ENCODE results near the gene RAB43.
"Not testable (repeated sequence)": the region's sequence is repeated elsewhere in the genome, so short reads cannot be mapped to it uniquely, and the experiment has no call there.

The RAB43 gene

DNA sequence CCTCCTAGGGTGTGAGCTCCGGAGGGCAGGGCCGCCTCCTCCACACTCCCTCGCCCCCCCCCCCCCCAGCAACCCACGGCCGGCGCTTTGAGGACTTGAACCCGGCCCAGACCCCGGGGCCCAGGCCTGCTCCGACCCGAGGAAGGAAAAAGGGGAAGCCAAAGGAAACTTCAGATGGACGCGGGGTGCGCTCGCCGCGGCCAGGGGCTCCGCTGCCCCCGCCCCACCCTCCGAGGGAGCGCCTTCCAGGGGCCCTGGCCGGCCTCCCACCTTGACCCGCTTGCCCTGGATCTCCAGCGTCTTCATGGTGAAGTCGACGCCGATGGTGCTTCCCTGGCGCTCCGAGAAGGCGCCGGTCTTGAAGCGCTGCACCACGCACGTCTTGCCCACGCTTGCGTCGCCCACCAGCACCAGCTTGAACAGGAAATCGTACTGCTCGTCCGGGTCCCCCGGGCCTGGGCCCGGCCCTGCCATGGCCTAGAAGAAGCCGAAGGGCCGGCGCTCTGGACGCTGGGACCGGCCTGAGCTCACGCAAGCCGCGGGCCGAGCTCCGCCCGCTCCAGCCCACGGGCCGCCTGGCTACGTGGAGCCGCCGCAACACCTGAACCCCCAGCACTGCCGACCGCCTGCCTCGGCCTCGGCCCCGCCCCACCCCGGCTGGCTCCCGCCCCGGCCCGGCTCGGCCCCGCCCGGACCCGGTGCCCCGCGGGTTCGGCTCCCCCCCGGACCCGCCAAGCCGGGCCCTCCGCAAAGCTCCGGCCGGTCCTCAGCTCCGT lies 400 bp downstream of the RAB43 start:
- peak; percentile 51 for DNase-seq

DNA sequence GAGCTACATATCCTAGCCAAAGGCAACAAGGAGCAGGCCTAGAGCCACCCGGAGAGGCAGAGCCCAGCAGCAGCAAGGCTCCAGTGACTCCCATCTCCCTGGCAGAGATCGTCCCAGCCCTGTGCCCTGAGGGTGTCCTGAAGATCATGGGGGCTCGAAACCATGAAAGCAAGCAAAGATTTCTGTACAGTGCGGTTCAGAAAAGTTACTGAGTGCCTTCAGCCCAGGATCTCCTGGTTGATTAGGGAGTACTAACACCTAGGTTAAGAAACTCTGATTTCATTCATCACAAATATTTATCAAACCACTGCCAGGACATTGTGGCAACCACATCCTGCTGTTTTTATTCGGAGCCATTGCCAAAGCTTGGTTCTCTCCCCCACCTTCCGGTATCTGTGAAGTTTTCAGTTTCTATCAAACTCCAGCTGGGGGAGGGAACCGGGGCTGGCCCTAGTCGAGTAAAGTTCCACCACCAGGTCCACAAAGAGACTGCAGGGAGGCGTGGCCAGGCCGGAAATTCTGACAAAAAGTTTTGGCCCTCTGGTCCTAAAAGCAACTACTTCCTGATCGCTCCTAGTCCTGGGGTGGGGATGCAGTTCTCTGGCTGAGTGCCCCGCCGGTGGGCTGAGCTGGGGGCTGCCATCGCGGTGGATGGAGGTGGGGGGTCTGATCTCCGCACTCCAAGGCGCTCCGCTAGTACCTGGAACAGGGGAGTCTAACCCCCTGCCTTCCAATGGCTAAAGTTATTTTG lies 1.2 kb downstream of the RAB43 start:
- peak; percentile 89 for DNase-seq

DNA sequence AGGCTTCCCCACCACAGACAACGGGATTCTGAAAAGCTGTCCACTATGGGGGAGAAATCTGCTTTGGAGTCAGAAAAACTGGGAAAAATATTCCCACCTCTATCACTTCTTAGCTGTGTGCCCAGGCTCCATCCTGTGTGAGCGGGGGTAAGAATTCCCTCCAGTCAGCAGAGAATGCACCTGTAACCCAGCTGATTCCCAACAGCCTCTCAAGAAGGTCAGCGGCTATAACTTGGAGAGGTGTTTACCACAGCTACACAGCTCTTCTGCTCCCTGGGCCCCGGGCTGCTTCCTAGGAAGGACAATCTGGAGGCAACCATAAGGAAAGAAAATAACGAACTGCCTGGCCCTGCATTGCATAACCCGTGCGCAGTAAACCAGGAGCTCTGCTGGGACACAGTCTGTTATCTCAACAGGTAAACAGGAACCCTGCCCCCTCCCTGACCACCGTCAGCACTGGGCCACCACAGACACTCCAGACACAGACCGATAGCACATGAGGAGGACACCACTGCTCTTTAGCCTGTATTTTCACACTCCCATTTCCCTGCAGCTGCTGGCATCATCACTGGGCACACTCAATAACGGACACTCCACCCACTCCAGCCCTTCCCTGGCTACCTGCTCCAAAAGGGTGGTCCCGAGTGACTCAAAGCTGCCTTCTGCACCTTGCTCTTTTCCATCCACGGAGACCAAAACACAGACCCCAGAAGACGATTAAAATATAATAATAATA lies 2.1 kb downstream of the RAB43 start:
- DNase-seq: peak; percentile 32

DNA sequence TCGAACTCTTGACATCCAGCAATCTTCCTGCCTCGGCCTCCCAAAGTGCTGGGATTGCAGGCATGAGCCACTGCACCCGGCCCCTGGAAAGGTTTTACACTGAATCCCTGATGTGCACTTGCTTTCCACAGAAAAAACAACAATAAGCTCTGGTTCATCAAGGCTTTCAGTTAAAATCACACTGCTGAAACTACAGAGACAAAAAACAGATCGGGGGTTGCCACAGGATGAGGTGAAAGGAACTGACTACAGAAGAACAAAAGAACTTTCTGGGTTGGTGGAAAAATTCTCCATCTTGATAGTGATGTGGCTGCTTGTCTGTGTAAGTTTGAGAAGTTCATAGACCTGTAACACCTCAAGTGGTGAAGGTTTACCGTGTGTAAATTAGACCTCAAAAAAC lies 2.9 kb downstream of the RAB43 start:
- no peak for DNase-seq

DNA sequence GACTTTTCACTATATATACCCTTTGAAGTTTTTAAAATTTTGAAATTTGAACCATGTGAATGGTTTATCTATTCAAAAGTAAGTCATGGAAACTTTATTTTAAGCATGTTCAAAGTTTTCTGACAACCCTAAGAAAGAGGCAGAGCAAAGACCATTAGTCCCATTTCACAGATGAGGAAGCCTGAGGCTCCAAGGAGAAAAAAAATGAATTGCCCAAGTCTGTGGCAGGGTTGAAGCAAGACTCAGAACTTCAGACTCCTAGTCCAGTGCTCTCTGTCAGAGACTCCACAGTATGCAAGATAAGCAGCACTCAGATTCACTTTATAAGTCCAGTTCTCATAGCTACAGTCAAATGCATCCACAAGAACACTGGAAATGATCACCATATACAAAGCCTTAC lies 4.5 kb downstream of the RAB43 start:
- no peak for DNase-seq

DNA sequence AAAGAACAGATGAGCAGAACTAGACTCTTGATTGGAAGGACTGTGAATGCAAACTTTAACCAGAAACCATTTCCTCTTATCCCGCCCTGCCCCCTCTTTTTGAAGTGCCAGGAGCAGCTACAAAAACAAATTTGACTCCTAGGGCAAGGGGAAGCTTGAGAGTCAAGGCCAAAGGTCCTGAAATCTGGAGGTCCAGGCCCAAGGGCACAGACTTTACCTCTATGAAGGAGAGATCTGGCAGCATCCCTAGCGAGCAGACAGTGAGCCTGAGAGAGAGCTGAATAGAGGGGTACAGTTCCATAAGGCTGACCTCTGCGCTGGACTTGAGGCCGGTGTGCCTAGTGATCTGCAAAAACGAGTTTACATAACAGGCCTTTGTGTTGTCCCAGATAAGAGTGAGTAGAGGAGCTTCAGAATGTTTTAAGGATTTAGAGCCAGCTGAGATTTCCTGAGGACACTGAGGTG lies 5.1 kb downstream of the RAB43 start:
- no peak for DNase-seq

DNA sequence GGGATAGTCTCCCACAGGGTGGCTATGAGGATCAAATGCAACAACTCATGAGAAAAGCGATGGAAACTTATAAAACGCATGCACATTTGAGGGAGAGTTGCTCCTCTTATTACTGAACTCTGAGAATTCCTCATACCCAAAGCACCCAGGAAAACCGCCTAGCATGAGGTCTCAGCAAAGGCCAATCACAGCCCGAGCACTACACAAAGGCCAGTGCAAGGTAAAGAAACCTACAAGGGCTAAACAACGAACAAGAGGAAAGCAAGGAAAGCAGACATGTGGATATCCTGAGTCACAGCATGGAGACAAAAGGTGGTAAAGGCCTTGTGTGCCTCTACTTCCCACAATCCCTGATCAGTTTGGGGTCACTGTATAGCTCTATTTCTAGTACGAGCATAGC lies 7.1 kb downstream of the RAB43 start:
- no peak for DNase-seq

DNA sequence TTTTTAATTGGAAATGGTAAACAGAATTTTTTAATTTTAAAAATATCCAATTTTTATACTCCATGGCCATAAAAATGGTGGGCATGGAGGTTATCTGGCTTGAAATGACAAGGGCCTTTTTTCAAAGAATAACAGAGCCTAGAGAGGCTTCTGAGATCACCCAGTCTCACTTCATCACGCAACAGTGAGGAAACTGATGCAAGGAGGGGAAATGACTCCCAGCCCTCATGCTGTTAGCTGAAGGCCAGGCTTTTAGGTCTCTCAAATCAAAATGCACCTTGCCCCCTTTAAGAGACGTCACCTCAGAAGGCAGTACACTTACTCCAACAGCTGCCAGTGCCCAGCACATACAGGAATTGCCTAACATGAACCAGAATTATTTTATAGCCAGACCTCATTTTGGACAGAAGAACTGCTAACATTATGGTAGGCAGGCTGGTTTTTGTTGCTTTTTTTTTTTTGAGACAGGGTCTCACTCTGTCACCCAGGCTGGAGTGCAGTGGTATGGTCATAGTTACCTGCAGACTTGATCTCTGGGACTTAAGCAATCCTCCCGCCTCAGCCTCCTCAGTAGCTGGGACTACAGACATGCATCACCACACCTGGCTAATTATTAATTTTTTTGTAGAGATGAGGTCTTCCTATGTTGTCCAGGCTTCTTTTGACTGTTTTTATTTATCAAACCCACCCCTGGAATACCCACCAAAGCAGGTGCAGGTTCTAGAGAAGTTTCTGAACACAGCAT lies 9.1 kb downstream of the RAB43 start:
- peak; percentile 67 for DNase-seq

DNA sequence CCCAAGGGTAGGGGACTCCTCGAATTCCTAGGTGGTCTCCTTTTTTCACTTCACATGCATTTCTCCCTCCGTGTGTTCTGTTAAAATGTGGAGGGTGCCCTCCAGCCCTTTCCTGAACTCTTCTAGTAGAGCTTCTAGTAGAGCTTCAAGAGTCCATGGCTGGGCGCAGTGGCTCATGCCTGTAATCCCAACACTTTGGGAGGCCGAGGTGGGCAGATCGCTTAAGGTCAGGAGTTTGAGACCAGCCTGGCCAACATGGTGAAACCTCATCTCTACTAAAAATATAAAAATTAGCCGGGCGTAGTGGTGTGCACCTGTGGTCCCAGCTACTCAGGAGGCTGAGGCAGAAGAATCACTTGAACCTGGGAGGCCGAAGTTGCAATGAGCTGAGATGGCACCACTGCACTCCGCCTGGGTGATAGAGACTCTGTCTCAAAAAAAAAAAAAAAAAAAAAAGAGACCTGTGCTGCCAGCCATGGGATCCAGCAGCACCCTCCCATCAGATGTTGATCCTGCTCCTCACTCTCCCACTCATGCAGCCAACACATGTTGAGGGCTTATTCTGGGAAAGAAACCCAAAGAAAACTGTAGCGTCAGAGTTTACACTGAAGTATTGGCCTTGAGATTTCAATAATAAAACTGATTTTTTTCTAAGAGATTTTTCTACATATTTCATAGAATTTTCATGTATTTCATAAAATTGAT lies 10.4 kb downstream of the RAB43 start:
- DNase-seq: not testable (repeated sequence)

DNA sequence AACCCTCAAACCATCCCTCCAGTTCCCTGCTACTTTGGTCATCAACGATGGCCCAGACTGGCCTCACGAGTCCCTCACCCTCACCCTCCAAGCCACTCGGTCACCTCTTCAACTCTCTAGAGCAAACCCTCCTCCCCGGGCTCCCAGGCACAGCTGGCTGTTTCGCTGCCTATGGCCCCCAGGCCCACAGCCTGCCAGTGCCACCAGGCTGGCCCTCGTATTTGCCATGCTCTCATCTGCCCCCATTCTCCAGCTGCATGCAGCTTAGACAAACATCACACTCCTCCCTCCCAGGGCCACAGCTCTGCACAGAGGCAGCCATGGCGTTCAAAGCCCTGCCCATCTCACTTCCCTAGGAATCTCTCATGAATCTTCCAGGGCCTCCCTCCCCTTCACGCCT lies 13.8 kb downstream of the RAB43 start:
- no peak for DNase-seq

DNA sequence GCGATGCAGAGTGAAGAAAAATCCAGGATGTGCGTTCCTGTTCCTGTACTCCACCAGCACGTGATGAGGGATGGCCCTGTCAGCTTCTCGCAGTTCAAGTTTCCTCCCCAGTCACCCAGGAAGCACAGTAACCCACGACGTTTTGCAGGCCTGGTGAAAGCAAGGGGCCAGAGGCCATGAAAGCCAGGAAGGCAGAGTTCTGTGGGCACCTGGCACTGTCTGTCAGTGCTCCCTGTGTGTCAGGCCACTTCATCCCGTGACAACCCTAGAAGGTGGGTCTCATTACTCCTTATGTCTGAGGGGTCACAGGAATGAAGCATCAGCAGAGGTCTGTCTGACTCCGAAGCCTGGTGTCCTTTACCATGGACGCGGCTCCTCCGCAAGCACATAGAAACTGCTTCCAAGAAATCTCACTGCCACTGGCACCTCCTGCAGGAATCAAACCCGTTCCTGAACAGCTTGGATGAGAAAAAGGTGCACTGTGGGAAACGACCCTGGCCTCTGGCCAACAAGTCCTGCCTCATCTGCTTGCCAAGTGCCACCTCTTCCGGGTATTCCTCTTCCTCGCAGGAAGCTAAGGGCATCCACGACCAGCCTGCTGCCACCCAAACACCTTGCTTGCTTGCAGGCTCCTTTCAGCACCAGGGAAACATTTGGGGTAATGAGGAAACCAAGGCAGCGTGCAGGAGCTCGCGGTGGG lies 14.6 kb downstream of the RAB43 start:
- no peak for DNase-seq

DNA sequence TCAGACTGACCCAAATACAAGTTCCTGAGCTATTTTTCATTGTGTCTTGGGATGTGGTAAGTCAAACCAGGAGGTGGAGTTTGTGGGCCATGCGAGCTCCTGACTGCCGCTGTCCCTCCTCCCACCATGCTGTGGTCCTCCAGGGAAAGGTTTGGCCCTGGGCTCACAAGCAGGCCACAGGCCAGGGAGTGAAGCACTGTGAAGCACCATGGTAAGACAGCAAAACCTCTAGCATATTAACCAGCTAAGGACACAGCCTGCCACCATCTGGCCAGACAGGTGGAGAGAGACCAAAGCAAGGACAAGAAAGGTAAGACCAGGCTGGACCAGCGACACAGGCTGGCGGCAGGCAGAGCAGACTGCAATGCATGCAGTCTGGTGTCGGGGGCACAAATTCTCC lies 15.3 kb downstream of the RAB43 start:
- DNase-seq: no peak

DNA sequence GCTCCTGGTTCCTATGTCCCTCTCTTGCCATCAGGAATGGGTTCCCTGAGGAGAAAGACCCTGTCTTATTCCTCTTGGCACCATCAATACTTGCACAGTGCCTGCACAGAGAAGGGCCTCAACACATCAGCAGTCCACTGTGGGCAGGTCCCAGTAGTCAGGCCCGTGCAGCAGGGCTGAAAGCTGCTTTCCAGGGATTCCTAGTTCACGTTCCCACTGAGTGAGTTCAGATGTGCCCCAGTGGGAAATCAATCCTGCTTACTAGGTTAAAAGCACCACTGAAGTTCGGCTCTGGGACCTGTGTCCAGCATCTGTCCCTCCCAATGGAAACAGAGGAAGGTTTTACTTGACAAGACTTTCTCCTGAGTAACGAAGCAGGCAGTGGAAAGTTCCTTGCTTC lies 15.7 kb downstream of the RAB43 start:
- DNase-seq: no peak

DNA sequence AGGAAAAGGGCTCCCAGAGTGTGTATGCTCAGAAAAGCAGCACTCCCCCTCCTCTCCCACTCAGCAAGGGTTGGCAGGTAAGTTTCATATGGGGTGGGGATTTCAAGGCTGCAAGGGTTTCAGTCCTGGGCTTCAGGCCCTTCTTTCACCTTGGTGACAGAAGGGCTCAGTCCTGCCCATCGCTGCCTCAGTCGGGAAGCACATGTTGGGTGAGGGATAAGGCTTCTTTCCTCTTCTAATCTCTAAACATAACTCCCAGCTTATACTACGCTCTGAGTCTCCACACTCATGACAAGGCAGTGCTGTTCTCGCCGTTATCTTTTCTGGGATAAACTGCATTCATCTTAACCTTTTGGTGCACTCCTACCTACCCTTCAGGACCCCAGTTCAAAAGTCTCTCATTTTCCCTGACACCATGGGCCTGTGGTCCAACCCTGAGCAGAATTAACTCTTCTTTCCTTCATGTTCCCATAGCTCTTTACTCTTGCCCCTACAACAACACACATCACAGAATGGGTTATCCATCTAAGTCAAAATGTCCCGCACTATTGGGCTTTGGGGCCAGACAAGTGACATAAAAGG lies 17.0 kb downstream of the RAB43 start:
- no peak for DNase-seq

DNA sequence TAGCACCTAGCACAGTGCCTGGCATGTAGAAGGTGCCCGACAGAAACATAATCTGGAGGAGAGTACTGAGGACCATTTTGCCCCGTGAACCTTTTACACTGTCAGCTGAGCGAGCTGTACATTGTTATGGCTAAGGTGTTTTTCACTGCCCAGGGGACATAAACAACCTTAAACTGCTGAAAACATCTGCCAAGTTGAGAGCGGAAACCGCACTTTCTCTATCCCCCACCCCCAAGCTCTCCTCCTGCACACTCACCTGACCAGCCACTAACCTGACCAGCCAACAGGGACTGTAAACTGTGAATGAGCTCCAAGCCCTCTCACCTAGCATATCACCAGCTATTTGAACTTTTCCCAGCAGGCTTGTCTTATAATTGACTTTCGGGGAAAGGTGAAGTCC lies 17.6 kb downstream of the RAB43 start:
- DNase-seq: no peak

DNA sequence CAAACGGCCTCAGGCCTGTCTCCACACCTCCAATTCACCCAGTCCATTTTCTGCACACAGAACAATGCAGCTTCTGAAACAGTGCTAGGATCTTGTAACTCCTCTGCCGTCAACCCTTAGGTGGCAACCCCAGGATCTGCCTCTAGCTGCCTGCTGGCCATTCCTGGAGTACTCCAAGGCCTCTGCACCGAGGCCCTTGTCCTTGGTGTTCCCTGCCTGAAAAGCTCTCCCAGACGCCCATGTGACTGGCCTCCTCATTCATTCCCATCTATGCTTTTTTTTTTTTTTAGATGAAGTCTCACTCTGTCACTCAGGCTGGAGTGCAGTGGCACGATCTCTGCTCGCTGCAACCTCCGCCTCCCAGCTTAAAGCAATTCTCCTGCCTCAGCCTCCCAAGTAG lies 18.3 kb downstream of the RAB43 start:
- no peak for DNase-seq

DNA sequence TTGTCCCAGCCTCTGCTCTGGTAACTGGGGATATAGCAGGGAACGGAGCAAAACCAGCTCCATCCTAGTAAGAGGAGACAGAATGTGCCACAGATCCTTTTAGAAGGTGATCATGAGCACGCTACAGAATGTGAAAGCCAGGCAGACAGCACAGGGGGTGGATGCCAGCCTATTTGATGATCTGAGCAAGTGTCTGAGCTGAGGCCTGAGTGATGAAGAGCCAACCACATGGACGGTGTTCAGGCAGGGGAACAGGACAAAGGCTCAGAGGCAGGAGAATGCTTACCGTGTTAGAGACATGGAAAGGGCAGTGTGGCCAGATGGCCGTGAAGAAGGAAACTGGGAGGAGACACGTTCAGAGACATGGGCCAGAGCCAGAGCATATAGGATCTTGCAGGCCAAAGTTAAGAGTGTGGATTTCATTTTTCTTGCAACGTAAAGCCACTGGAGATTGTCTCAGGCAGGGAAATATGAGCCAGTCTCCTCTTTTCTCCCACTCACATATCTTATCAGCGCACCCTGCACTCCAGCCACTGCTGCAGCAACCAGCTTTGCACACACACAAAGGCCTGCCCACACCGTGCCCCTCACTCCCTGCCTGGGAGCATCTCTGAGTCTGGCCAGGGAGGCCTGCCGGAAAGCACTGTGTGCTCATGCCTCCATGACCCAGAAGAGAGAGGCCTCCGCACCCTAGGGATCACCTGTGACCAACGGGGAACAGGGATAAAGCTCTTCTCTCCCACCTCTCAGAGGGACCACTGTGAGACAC lies 20.1 kb downstream of the RAB43 start:
- DNase-seq: no peak

DNA sequence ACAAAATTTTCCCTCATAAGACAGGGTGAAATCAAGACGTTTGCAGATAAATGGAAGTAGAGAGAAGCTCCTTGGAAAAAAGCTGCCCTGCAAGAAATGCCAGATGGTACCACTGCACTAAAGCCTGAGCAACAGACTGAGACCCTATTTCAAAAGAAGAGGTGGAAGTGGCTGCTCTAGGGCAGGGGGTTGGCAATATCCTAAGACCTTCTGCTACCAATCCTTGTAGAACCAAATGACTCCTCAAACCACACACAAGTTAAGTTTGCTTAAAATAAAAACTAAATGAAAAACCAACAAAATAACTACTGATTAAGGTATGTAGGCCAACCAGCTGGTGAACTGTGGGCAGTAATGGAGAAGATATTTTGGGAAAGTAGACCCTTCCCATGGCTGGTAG lies 21.3 kb downstream of the RAB43 start:
- DNase-seq: no peak

DNA sequence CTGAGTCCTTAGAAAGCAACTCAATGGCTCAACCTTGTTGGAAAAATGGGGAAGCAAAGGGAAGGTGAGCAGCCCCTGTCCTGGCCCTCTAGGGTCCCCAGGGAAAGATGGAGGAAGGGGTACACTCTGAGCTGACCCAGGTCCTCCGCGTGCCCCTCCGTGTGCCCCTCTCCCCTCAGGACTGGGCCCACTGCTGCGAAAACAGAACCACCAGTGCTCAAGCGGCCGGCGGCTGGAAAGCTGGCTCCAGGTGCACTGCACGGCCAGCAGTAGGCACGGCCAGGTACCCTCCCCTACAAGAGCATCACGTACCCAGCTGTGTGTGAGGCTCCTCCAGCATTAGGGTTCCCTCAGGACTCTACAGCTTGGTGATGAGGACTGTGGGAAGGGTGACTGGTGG lies 26.3 kb downstream of the RAB43 start:
- DNase-seq: no peak

DNA sequence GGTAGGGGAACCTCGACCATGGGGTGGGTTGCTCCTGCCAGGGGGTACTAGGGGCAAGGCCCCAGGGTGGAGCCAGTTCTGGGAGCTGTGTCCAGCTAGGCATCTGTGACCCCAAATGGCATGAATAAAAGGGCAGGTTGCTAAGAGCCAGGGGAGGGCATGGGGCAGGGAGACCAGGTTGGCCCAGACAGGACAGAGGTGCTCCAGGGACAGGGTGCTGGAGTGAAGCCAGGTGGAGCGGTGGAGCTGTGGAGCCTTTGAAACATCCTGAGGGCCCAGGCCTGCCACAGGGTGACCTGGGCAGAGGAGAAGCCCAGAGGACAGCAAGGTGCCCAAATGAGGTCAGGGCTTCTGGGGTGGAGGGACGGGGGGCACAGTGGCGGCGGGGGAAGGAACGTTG lies 33.3 kb downstream of the RAB43 start:
- DNase-seq: not testable (repeated sequence)

DNA sequence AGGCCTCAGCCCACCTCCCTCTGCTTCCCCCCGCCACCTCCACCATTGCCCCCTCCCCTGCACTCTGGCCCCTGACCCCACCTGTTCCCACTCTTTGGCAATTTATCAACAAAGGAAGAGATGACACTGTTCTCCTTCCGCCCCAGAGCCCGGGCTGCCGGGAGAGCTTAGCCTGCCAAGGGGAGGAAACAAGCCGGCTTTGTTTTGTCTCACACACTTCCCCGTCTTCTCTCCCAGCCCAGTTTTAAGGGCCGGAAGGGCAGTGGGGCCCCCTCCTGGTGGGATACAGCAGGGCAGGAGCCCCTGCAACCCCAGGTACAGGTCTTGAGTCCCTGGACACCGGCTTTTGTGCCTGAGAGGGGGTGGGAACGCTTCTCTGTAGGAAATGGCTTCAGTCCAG lies 33.7 kb downstream of the RAB43 start:
- not testable (repeated sequence) for DNase-seq
